ENCODE data around the gene THOC3.
"Not testable (repeated sequence)": the region's sequence is repeated elsewhere in the genome, so short reads cannot be mapped to it uniquely, and the experiment has no call there.

The THOC3 gene

DNA sequence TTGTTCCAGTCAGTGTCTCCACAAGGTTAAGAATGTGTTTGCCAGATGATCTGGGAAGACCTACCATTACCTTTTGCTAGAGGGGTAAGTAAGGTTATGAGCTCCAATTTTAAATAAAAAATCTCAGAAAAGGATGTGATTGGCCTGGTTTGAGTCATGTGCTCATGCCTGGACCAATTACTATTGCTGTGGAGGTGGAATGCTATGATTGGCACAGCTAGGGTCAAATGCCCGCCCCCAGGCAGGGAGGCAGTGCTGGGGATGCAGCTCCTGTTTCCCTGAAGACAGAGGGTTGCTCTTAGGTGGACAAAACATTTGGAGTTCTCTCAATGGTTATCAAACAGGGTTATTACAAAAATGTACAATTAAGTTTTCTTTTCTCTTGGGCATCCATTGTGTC is 29.6 kb downstream of the THOC3 start:
- not testable (repeated sequence) for DNase-seq (ENCODE audit: low spot score)

DNA sequence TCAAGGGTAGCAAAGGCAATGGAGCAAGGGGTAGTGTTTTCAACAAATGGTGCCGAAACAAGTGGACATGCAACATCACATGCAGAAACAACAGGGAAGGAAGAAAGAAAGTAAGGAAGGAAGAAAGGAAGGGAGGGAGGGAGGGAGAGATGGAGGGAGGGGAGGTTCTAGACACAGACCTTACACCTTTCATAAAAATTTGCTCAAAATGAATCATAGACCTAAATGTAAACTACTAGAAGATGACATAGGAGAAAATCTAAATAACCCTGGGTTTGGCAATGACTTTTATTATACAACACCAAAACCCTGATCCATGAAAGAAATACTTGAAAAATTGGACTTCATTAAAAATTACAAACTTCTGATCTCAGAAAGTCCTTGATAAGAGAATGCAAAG is 39.4 kb downstream of the THOC3 start:
- not testable (repeated sequence) for DNase-seq (ENCODE audit: low spot score)

DNA sequence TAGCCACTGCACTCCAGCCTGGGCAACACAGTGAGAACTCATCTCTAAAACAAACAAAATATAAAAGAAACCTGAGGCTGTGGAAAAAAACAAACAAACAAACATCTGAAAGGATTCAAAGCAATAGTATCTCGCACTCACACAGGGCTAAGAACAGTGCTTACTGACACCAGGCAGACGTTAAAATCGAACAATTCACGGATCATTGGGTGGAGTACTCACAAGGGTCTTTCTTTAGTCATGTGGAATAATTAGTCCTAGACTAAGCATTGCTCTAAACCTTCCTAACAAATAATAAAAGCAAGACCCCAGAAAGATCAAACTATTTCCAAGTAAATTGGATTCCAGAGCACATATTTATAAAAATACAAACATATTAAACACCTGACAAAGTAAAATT is 43.0 kb downstream of the THOC3 start:
- not testable (repeated sequence) for DNase-seq (ENCODE audit: low spot score)

DNA sequence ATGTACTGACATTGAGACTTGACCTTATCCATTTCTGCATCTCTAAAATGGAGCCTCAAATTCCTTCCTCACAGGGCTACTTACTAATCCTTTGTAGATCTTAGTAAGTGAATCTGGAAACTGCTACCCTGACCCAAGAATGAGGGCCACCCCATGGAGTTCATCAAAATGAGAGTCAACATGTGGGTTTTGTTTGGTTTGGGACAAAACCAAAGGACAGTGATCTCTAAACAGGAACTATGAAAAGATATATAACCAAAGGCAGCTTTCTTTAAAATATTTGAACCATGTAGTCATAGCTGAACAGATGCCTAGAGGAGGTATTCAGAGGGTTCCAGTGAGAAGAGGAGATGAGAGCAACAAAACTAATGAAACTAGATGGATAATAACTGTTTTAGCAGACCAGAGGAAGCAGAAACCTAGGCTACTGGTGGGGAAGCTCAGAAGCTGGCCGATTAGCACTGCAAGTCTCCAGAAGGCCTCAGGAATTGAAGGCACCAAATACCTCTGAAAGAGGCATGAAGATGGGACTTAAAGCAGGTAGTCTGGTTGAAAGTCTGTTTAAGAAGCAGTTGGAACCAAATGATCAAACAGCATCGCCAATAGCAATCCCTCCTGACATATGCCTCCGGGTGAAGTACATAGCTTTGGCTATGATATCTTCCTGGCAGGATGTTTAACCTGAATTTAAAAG is 45.8 kb downstream of the THOC3 start:
- DNase-seq (ENCODE audit: low spot score): no peak

DNA sequence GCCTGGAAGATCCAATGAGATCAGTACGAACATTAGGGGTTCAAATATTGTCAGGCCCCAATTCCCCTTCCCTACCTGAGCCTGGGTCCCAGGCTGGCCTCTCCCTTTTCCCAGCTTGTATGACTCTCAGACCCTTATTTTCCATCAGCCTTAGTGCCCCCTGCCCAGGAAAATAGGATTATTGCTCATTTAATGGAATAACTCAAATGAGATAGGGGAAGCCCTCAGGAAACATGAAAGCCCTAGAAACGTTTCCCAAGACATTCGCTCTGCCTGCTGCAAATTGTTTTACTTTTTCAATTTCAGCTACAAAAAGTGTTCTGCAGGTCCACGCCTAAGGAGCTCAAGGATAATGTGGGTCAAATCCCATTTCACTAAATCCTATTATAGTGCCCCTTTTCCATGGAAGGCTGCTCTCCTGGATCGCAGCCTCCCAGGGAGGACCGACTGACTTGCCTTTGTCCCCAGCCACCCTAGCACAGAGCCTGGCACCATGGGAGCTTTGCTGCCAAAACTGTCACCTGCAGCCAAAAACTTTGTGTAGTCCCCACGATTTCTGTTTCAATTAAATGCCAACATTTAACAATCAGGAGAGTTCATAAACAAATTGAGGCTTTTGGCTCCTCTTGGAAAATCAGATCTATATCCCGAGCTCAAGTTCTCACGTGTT is 46.9 kb downstream of the THOC3 start:
- DNase-seq (ENCODE audit: low spot score): no peak

DNA sequence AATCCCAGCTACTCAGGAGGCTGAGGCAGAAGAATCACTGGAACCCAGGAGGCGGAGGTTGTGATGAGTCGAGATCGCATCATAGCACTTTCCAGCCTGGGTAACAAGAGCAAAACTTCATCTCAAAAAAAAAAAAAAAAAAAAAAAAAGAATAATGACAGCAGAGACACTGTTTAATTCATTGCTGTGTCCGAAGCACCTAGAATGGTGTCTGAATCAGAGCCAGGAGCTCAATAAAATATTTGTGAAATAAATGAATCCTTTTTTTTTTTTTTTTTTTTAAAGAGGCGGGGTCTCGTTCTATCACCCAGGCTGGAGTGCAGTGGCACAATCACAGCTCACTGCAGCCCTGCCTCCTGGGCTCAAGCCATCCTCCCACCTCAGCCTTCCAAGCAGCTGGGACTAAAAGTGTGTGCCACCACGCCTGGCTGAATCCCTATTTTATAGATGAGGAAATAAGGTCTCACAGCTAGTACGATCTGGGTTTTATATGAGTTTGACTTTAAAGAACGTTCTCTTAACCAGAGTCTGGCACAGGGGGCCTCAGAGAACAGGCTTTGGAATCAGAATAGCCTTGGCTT is 47.8 kb downstream of the THOC3 start:
- DNase-seq (ENCODE audit: low spot score): no peak

DNA sequence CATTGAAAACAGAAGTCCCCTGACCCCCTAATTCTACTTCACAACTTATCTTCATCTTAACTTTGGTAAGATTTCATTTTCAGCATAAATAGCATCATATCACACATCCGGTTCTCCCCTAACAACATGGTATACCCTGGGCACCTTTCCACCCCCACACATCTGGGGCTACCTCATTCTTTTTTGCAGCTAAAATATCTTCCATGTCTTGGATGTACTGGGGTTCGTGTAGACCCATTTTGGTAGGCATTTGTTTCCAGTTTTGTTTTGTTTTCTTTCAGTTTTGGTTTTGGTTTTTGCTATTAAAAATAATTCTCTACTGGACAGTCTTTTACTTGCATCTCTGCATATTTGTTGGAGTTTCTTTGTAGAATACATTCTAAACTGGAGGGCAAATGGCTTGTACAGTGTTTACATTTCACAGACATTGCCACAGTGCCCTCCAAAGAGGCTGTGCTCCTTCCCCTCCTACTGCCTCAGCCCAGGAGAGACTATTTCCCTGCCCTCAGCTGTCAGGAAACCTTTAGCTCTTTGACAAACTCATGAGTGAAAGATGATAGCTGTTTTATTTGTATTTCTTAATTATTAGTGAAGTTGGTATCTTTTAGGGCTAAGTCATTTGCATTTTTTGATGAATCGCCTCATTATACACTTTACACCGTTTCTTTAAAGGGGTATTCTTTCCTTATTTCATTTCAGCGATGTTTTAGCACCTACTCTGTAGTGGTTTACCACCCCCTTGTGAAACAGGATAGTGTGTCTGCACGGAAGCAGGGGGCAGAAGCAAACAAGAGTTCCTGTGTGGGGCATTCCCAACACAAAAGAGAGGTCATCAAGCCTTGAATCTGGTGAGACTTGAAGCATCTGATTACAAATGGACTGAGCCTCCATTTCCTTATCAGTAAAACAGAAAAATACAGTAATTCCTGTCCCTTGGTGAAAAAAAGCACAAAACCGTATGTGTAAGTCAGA is 52.8 kb downstream of the THOC3 start:
- DNase-seq (ENCODE audit: low spot score): not testable (repeated sequence)

DNA sequence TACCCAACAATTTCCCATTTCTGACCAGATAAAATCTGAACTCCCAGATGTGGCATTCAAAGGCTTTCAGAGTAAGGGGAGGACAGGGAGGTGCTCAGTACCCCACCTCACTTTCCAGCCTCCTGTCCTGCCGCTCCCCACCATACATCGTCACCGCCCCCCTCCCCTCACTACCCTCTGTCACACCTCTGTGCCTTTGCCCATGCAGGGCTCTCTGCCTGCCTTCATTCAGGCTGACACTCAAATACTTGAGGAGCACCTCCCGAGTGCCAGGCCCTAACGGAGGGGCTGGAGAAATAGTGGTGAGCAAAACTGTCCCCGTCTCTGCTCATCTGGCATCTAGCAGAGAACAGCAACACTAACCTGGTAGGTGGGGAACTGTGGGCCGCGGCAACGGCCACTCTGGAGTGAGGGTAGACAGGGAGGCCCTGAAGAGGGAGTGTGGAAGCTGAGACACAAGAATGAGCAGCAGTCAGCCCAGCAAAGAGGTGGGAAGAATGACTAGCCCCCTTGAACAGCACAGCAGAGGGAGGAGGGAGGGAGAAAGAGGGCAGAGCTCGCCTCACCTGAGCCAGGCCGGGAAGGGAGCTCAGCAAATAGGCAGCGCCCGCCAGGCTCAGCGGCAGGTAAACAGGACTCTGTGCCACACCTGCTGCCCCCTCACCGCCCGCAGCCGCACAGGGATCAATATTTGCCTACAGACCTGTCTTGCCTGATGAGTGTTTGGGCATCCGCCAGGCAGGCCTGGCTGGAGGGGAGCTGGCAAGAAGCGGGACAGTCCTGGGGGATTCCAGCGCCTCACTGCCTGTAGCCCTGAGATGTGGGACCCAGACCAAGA is 54.1 kb downstream of the THOC3 start:
- DNase-seq (ENCODE audit: low spot score): not testable (repeated sequence)

DNA sequence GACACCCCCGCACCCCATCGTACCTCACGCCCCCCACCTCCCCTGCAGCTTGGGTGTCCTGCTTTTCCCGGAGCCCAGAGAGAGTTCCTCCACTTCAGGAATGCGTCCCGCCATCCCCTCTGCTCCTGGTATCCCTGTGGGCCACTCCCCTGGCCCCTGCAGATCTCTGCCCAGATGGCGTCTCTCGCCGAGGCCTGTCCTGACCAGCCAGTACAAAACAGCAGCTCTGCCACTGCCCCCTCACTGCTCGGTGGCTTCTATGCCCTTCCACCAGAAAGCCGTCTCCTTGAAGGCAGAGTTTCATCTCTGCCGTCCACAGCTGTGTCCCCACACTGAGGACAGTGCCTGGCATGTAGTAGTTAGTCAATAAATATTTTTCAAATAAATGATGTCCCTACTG is 58.0 kb downstream of the THOC3 start:
- DNase-seq (ENCODE audit: low spot score): not testable (repeated sequence)
